AG20443 (cell line): ENCODE data around the gene ZNHIT3.

ENCODE experiments used
- DNase-seq: peaks from one replicate; pipeline ENCODE4 v3.0.0; 2012; ENCODE audit warnings: low spot score, mixed read lengths

ZNHIT3 gene

GRCh38 chr17:36512641-36513040, 26.2 kb downstream of the ZNHIT3 start:
- DNase-seq, result peak; percentile 2

DNA sequence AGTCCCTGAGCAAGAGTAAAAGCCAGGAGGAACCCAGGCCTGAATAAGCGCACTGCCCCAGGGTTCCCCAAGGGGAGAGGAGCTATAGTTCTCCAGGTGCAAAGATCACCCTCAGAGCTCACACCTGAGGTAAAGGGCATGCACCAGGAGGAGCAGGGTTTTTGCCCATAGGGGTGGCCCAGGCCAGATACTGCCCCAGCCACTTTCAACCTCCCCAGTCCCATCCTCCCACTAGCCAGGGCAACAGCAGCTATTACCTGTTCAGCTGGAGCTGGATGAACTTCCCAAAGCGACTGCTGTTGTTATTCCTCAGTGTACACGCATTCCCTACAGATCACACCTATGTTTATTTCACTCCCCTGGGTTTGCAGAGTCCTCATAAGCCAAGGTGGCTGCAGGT, 28.4 kb downstream of the ZNHIT3 start:
- no peak for DNase-seq

- DNase-seq, result no peak
These were observed 29.4 kb downstream of the ZNHIT3 start for GRCh38 chr17:36515837-36516236.

DNA sequence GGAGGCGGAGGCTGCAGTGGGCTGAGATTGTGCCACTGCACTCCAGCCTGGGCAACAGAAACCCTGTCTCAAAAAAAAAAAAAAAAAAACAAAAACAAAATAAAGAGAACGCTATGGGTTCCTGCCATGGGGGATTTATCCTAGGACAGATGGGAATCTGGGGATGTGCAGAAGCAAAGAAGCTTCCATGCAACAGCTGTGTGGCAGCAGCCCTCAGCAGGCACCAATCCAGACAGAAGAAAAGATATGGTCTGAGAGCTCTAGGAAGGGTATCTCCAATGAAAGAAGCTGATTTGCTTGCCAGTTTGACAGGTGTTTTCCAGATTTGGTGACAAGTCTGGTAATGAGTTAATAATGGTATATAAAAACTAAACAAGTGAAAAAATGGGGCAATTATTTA, 36.6 kb downstream of the ZNHIT3 start:
- DNase-seq, result no peak

DNA sequence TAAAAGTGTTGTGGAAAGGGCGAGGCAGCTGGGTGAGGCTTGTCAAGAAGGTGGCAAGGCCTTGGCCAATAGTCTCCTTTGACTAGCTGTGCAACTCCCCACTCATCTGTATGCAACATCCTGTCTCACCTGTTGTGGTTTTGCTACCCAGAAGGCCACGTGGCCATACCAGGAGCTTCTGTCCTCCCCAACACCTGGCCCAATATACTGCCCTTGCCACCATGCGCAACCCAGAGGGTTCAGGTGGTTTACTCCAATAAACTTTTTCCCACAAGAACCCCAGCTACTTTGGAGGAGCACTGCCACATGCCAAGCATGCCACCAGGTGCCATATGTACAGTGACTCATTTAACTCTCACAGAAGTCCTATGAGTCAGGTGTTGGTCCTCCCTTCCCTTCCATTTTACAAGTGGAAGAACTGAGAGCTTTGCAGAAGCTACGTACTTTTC, 38.0 kb downstream of the ZNHIT3 start:
- peak; percentile 2 for DNase-seq

- DNase-seq, result no peak
These were observed 38.6 kb downstream of the ZNHIT3 start for GRCh38 chr17:36525113-36525512.

DNA sequence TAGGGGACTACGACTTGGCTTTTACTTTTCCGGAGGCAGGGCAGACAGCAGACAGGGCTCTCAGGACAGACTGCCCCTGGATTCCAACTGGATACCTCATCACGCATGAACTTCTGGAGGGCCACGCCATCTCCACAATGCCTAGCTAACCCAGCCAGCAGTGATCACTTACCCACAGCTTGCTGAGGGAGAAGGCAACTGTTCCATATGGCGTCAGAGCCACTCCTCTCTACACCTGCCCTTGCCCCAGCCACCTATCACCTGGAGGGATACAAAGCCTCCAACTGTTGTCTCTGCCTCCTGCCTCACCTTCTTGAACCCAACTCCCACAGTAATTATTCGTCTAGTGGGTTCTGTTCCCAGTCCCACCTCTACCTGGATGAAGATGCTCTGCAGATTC, 39.4 kb downstream of the ZNHIT3 start:
- peak; percentile 3 for DNase-seq

DNA sequence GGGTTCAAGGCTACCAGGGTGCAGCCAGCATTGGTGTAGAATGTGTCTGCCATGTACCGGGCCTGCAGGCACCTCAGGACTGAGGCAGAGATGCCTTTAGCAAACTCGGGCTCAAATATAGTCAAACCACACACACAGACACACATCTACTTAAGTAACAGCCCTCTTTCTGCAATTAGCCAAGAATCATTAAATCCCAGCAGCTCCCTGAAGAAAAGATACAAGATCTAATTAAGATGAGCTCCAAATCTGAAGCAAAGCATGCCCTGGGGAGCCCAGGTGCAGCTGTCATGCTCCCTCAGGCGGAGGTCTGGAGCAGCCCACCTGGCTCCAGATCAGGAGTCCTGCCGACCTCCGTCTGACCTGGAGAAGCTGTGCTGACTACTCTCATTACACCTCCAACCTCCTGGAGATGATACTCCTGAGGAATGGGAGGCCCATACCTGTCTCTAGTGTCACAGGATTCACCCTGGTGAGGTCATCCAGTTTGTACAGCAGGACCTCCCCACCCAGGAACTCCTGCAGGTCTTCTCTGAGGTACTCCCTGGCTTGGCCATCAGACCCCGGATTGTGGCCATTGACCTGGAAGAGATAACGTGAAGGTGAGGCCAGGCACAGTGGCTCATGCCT, 41.3 kb downstream of the ZNHIT3 start:
- DNase-seq, result peak; percentile 2

GRCh38 chr17:36529121-36529520, 42.6 kb downstream of the ZNHIT3 start:
- DNase-seq, result peak; percentile 37

- DNase-seq, result no peak
These were observed 46.0 kb downstream of the ZNHIT3 start for GRCh38 chr17:36532435-36532975.

- peak; percentile 84 for DNase-seq
These were observed 47.7 kb downstream of the ZNHIT3 start for GRCh38 chr17:36533935-36534839.

DNA sequence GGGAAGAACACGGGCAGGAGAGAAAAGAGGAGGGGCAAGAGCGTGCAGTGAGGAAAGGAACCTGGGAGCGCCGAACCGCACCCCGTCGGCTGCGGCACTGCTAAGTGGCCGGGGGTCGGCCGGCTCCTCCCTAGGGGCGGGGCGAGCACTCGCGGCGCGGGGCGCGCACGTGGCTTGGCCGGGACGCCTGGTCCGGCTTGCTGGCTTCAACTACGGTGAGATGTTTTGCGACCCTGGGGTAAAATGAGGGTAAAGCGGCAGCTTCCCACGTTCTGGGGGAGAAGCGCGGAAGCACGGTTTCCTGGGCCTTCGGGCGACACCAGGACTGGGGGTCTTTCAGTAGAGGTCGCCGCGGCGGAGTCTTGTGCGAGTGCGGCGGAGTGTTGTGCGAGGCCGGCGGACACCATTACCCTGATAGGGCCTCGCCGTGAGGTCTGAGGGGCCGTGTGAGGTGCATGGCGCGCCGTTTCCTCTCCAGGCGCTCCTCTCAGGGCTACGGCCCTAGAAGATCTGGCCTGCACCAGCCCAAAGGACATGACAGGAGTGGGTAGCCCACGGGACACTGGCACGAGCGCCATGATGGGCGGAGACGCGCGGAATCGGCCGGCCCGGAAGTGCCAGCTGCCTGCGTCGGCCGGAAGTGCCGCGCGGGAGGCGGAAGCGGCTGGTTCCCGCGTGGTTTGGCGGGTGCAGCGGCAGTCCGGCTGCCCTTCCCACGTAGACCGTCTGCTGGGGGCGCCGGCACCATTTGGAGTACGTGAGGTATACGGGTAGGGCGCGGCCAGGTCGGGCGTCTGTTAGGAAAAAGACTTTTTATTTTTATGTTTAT, 48.6 kb downstream of the ZNHIT3 start, which contains the start of the genes MYO19 and PIGW:
Gene MYO19 (minus strand): TSS at position 29 of the 829 bp plus-strand sequence. CDS start 2,330 bp downstream, outside the sequence.
Gene PIGW (plus strand): TSS at position 148 of the 829 bp plus-strand sequence. CDS start 2,115 bp downstream, outside the sequence.
- DNase-seq, result peak; percentile 95

DNA sequence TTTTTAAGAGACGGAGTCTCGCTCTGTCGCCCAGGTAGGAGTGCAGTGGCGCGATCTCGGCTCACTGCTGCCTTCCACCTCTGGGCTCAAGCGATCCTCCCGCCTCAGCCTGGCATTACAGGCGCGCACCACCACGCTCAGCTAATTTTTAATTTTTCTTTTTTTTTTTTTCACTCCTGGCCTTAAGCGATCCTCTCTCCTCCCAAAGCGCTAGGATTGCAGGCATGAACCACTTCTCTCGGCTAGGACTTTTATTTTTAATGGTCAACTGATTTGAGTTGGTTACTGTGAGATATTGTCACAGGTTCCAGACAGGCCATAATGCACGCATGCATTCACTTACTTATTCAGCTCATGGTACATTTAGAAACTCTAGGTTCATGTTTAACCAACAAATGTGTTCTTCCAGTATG, 49.2 kb downstream of the ZNHIT3 start:
- no peak for DNase-seq

DNA sequence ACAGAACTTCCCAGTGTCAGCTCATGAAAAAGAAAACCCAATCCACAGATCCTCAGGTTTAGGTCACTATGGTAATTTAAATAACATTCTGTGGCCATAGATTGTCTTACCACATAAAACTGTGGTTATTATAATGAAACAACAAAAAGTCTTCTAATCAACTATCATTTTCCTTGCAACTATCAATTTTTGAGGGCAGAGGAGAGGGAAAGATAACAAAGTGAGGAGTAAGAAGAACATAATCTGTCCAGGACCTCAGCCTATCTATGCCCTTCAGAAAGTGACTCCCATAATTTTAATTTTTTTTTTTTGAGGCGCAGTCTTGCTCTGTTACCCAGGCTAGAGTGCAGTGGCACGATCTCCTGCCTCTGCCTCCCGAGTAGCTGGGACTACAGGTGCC, 54.2 kb downstream of the ZNHIT3 start:
- no peak for DNase-seq

- no peak for DNase-seq
These were observed 56.3 kb downstream of the ZNHIT3 start for GRCh38 chr17:36542755-36543154.

GRCh38 chr17:36544044-36544306, 57.5 kb downstream of the ZNHIT3 start:
- DNase-seq, result peak; percentile 58

- DNase-seq, result peak; percentile 95
These were observed 58.0 kb downstream of the ZNHIT3 start, which contains the start of gene GGNBP2 for GRCh38 chr17:36544307-36545076. Gene GGNBP2, plus strand, starts transcription at chr17:36544919. Its CDS starts 806 bp downstream, at chr17:36545725.

DNA sequence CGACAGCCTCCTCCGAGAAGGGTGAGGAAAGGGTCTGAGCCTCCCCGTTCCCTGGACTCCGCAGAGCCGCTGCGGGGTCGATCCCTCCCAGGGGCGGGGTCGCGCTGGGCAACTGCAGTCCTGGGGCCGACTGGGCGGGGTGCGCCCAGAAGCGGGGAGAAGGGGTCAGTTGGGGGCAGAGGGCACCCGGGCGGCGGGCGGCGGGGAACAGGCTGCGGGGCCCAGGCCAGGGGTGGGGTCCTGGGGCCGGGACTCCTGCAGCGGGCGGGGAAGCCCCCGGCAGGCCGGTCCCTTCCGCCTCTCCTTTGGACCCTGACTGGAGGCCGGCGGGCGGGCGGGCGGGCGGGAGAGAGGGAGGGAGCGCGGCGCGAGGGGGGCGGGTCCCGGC, 58.6 kb downstream of the ZNHIT3 start:
- no peak for DNase-seq
